ENCODE results near the gene LLGL2.

GRCh38 chr17:75517297-75517865, 8.1 kb upstream of the LLGL2 start:
- TF ChIP-seq POLR2A (IDR thresholded peaks at IDR 0.05) = no peak
- no peak for TF ChIP-seq CTCF (IDR thresholded peaks at IDR 0.05)
